Subcutaneous adipose tissue (tissue), 4 donors: Measurements from ENCODE around the gene KCND2. TPM values are rescaled to one million over a fixed set of nuclear protein-coding genes. Genes with fewer than 3 reads are reported as not detected.

ENCODE experiments used
- CTCF ChIP-seq: fragments of 450-650 bp; IDR thresholded peaks from one replicate; pipeline ENCODE4 v1.5.1; 2016; ENCODE audit warnings: low read depth, mild to moderate bottlenecking, control low read depth, antibody characterized with exemption, moderate library complexity
- total RNA-seq, 4 donors: library from RNA; depleted of rRNA; stranded (reverse); fragments of >200 nt; gene quantifications; one replicate each; pipeline ENCODE4 v1.1.0, GENCODE V29; 2016

KCND2 gene
- total RNA-seq, 4 donors from 2014 or later: 1.5 to 8.0 (median 1.8) TPM

- TF ChIP-seq CTCF: no peak
These were observed 274.6 kb downstream of the KCND2 start for GRCh38 chr7:120547605-120548004.

- TF ChIP-seq CTCF: no peak
These were observed 277.6 kb downstream of the KCND2 start for GRCh38 chr7:120550494-120551048.

GRCh38 chr7:120553491-120553890 lies 280.5 kb downstream of the KCND2 start:
- TF ChIP-seq CTCF: no peak

- TF ChIP-seq CTCF: no peak
These were observed 282.1 kb downstream of the KCND2 start for GRCh38 chr7:120554960-120555571.

GRCh38 chr7:120564145-120564544 lies 291.2 kb downstream of the KCND2 start:
- no peak for TF ChIP-seq CTCF

GRCh38 chr7:120567204-120567603 lies 294.2 kb downstream of the KCND2 start:
- no peak for TF ChIP-seq CTCF

GRCh38 chr7:120582916-120583315 lies 309.9 kb downstream of the KCND2 start:
- TF ChIP-seq CTCF: no peak
